AG20443 (cell line): ENCODE results near the gene TPRKB.
"Not testable (repeated sequence)": the region's sequence is repeated elsewhere in the genome, so short reads cannot be mapped to it uniquely, and the experiment has no call there.

Experiments used
- DNase-seq: peaks from one replicate; pipeline ENCODE4 v3.0.0; 2012; ENCODE audit warnings: low spot score, mixed read lengths

TPRKB gene

DNA sequence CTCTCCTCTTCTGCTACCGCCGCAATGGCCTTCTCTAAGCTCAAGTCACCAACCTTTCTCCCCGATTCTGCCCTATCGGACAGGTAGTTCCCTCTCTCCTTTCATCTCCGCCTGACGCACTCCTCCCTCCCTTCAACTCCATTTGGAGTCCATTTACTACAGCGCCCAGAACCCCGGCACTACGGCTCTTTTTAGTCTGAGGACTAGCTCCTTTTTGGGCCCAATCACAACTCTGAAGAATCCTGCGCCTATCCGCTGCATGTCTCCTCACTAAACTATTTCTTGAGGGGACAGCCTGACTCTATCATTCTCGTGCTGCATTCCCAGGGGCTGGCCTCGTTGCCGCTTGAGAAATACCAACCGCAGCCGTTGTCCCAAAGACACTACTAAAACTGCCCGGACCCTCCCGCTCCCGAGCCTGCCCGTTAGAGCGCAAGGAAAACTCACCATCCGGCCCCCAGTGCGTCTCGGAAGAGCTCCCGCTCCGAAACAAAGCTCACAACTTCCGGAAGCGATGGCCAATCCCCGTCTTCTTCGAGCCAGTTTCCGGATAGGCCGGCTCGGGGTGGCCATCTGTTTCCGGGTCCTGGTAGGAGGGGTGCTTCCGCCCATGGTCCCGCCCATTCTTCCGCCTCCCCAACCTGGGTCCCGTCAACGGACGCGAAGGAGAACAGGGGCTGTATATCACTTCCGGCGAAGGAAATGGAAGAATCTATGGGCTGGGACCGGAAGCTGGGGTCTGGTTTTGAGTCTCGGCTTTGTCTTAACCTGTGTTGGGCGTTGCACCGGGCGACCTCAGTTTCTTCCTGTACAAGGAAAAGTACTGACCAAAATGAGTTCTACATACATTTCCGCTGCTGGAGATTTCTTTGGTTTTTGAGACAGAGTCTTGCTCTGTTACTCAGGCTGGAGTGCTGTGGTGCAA lies at the start of gene TPRKB:
TPRKB (minus strand) TSS at position 491 of the 925 bp plus-strand sequence. CDS start 2,776 bp downstream, outside the sequence.
- peak; percentile 99 for DNase-seq

DNA sequence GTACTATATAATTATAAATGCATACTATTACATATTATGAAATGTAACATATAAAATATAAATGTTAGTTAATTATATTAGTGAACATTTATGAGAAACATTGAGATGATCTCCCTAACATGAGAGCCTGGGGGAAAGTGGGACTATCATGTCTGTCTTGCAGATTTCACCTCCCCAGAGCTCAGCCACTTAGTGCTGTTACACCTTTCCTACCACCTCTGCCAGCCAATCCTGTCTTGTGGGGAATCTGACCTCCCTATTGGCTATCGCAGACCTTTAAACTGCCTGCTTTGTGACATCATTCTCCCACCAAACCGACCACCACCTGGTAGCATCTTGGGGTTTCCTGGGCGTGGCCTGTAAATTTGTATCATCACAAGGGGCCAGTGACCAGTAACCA lies 46.7 kb upstream of the TPRKB start, which contains the start of gene C2orf78:
C2orf78 (plus strand) TSS at position 301 of the 400 bp plus-strand sequence. CDS start 127 bp downstream, outside the sequence.
- not testable (repeated sequence) for DNase-seq

DNA sequence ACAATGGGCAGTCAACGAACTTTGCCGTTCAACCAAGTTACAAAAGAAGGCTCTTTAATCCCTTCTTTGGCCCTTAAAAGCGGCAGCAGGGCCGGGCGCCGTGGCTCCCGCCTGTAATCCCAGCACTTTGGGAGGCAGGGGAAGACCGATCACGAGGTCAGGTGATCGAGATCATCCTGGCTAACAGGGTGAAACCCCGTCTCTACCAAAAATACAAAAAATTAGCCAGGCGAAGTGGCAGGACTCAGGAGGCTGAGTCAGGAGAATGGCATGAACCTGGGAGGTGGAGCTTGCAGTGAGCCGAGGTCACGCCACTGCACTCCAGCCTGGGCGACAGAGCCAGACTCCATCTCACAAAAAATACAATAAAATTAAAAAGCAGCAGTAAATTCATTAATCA lies 46.3 kb upstream of the TPRKB start:
- DNase-seq: not testable (repeated sequence)

DNA sequence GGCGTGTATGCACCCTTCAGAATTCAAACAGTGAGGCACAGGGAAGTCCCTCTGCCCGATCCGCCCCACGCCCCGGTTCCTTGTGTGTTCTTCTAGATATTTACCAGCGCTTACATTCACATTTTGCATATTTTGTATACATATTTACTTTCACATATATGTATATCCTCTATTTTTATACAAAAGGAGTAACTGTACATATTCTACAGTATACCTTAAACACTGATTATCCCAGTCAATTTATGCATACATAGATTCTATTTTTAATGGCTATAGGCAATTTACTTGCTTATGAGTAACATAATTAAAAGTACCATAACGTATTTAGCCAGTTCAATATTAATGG lies 43.1 kb upstream of the TPRKB start:
- DNase-seq: no peak

DNA sequence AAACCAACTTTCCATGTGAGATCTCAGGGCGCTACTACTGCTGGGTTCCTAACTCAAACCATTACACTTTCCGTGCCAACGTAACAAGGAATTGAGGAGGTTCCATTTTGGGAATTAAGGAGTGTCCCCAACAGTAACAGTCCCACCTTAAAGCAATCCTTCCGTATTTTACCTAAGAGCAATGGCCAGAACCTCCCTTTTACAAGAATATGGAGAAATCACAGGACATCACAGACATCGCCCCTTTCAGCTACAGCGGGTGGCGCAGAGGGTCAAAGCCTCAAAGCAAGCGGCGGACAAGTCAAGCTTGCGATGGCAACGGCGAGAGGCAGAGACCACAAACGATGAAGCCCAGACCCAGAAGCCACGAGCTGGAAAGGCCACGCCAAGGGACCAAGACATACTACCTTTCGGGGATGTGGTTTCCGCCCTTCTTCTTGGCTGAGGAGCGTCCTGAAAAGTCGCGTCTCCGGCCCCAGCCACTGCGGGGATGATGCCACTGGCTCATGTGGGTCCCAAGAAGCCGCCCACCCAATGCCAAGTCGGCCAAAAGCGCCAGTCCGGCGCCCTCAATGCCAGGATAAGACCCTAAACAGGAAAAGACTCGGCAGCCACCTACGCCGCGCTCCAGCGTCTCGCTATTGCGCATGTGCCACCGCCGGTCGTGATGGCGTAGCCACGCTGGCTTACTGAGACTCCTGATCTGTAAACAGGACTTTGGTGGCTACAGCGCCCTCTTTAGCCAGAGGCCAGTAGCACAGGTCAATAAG lies 42.5 kb upstream of the TPRKB start, which contains the start of gene DUSP11:
DUSP11 (minus strand) TSS at position 637 of the 770 bp plus-strand sequence; CDS start at position 508, 129 bp downstream.
- DNase-seq: peak; percentile 98

DNA sequence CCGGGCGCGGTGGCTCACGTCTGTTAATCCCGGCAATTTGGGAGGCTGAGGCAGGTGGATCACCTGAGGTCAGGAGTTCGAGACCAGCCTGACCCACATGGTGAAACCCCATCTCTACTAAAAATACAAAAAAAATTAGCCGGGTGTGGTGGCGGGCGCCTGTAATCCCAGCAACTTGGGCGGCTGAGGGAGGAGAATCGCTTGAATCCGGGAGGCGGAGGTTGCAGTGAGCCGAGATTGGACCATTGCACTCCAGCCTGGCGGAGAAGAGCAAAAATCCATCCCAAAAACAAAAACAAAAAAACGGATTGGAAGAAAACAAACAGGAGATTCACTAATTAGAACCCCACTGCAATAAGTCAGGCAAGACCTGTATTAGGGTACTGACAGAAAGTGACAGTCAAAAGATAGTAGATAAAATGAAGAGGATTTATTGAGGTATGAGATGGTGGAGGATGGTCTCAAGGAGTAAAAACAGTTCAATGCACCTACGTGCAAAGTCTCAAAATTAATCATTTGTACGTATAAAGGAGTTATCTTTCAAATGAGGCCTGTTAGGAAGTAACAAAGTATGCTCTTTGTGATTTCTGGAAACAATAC lies 41.8 kb upstream of the TPRKB start:
- not testable (repeated sequence) for DNase-seq

DNA sequence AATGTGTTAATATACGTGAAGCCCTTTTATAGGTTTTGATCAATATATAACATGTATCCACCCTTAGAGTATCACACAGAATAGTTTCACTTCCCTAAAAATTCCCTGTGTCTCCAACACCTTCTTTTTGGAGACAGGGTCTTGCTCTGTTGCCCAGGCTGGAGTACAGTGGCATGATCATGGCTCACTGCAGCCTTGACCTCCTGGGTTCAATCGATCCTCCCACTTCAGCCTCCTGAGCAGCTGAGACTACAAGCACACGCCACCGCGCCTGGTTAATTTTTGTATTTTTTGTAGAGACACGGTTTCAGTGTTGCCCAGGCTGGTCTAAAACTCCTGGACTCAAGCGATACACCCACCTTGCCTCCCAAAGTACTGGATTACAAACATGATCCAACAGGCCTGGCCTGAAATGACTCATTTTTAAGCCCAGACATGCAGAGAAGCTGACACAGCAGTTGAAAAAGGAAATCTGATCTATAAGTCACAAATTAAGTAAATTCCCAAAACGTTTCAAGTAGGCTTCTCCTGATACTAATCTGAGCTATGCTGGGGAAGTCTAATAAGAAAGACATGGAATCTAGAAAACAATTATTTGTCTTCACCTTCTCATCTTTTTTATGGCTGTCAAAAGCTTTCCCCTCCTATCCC lies 39.8 kb upstream of the TPRKB start:
- DNase-seq: no peak

DNA sequence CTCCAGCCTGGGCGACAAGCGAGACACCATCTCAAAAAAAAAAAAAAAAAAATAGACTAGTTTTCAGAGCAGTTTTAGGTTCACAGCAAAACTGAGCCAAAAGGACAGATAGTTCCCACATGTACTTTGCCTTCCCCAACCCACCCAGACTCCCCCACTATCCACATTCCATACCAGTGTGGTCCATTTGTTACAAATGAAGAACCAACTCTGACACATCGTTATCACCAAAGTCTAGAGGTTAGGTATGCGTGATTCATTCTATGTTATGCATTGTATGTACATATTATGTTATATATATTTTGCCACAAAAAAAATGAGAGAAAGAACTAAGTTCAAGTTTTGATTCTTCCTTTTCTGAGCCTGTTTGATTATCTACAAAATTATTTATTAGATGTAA lies 39.2 kb upstream of the TPRKB start:
- no peak for DNase-seq

DNA sequence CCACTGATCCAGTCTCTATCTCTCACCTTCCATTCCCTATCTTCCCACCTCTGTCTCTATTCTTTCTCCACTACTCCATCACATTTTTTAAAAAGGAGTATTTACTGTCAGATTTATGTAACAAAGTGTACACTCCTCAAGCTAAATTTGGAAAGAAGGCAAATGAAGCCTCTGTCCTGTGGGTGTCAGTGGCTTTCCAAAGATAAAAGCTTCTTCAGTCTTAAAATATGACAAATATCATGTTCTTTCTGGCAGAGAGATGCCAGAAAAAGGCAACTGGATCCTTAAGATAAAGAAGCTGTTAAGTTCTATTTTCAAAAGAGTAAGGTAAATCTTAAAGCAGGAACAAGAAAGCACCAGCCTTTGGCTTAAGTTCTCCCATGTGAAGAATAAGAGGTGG lies 35.7 kb upstream of the TPRKB start:
- no peak for DNase-seq

DNA sequence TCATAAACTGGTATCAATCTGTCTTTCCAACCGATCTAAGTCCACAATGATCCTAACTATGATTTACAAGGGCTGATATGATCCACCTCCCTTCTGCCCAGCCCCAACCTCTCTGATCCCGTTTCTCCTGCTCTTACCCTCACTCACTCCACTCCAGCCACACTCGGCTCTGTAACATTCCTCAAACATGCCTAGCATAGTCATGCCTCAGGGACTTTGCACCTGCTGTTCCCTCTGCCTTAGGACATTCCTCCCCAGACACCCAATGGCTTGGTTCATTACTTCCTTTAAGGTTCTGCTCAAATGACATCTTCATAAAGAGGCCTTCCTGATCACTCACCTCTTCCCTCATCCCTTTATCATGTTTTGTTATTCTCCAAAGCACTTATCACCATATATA lies 33.6 kb upstream of the TPRKB start:
- DNase-seq: no peak

DNA sequence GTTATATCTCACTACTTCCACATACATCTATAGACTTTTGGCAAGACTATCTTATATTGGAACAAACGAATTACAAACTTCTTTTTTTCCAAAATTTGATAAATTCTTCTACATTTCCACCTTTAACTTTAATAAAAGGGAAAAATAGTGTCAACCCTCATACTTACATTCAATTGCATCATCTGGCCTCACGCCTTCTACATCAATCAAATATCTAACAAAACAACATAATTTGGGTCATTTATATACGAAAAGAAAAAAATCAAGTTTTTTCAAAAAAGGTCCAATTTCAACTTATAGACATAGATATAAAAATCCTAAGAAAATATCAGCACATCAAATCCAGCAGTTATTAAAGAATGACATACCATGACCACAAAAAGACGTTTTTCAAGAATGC lies 29.8 kb upstream of the TPRKB start:
- no peak for DNase-seq

DNA sequence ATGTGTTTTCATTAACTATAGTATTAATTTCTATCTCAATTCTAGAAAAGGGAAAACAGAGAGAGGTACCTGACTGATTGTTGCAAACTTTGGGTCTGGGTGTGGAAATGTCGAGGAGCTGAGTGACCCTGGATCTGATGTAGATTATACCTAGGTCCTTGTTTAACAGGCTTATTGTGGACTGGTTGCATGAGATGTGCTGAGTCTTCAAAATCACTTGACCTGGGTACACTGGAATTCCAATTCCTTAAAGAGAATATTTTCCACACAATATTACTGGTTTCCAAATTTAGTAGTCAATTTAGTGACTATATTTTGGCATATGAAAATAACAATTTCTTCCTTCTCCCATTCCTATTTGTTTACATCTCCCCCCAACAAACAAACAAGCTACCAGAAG lies 29.2 kb upstream of the TPRKB start:
- no peak for DNase-seq

DNA sequence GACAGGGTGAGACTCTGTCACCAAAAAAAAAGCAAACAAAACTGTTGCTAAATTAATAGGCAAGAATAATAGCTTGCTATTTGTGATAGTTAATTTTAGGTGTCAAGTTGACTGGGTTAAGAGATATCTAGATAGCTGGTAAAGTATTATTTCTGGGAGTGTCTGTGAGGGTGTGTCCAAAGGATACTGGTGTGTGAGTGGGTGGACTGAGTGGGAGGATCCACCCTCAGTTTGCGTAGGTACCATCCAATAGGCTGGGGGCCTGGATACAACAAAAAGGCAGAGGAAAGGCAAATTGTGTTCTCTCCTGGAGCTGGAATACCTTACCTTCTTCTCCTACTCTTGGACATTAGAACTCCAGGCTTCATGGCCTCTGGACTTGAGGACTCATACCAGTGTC lies 27.8 kb upstream of the TPRKB start:
- DNase-seq: no peak

DNA sequence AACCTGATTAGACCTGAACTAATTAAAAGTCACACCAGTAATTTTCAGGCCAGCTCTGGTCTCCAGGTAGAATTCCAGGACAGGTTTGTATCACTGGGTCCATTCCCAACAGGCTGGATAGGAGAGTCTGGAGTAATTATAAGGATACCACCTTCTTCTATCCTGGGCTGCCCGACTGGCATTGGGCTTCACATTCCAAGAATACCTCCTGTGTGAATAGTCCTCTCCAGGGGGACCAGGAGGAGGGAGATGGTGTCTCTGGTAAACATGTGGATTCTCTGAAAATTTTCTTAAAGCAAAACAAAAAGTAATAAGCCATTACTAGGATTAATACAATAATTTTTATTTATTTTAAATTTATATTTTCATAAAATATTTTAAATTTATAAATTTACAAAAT lies 25.4 kb upstream of the TPRKB start:
- DNase-seq: peak; percentile 18

DNA sequence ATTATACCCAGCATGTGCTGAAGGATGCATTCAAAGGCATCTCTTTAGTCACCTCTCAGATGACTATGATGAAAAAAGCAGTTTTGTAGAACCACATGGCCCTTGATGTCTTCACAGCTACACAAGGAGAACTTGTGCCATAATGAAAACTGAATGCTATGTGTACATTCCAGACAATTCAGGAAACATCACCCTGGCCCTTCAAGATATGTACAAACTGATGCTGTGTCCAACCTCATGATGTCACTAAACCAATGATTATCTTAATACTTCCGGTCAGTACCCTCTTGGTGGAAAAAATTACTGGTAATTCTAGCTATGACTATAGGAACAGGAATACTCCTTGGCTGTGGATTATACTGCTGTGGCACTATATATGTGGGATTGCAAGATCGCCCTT lies 22.8 kb upstream of the TPRKB start:
- no peak for DNase-seq

DNA sequence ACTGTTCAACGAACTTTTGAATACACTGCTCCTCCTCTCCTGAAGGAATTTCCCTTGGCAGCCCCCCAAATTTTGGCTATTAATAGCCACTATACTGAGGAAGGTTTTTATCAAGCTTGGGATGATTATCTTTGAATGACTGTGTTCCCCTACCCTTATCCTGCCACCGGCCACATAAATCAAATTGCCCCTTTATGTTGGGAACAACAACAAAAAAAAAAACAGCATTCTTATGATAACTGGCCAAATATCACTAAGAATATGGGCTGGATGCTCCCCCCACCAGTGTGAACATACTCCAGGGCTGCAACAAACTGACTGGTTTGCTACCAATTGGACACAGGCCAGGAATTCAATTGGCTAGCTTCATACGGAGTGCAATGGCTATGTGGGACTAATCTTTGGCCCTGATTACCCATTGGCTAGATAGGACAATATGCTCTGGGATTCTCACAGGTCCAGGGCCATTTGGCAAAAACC lies 22.2 kb upstream of the TPRKB start:
- peak; percentile 27 for DNase-seq

DNA sequence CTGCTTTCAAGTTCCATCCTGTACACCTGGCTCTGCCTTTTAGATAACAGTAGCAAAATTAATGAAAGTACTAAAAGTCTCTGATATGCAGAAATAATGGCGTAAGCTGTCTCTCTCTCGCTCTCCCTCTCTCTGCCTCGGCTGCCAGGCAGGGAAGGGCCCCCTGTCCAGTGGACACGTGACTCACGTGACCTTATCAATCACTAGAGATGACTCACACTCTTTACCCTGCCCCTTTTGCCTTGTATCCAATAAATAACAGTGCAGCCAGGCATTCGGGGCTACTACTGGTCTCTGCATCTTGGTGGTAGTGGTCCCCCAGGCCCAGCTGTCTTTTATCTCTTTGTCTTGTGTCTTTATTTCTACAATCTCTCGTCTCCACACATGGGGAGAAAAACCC lies 17.2 kb upstream of the TPRKB start:
- DNase-seq: not testable (repeated sequence)

DNA sequence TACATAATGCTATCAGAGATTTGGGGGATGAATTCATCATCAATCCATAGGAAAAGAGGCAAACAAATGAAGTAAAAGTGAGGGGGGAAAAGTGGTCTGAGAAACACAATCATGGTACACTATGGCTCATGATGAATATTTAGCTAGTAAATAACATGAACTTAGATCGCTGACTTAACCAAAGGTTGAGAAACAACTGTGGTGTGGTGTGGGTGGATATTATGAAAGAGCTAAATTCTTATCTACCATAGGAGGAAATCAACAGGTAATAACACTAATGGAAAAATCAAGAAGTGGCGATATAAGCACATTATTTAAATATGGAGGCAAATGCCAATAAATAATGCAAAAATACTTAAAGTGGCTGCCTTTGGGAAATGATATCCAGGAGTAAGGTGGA lies 12.2 kb upstream of the TPRKB start:
- no peak for DNase-seq

DNA sequence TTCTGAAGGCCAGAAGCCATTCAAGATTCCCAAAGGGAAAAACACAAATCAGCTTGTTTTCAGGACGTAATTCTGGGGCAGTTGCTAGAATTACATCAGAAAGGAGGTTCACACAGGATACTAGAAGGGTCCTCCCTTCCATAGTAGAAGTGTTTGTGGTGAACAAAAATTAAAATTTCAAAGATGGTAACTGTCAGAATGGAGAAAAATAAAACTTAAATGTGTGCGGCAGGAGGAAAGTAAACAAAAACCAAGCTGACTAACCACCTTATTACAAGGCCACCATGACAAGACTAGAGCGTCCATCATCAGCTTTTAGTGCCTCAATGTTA lies 9.7 kb upstream of the TPRKB start:
- no peak for DNase-seq

DNA sequence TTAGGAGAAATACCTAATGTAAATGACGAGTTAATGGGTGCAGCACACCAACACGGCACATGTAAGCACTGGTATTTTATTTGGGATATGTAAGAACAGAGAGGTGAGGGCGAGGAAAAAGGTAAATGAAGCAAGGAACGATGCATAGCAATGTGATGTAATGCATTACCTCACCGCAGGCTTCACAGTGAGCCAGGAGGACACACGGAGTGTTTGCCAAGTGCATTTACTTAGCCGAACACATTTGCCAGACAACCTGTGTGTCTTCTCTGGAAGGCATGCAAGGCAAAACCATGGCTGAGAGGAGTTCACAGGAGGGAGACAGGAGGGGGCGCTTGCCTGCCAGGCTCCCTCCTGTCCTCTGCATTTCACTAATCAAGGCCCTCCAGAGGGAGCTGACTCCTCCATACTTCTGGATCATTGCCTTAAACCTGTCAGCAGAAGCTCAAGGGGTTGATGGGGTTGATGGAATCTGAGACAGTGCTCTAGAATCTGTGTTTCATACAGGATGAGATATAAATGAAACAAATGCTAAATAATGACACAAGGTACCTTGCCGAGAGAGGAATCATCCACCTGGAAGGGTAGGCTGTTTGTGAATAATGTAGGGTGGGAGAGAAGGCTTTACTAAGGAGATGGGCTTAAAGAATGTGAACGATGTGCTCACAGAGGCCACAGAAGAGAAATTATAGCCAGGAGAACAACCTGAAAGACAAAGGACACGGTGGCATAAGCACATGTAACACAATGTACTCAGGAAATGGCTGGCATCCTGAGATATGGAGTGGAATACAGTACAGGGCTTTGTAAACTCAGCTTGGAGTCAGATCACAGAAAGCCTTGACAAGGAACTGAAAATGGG lies 9.1 kb upstream of the TPRKB start:
- DNase-seq: no peak

DNA sequence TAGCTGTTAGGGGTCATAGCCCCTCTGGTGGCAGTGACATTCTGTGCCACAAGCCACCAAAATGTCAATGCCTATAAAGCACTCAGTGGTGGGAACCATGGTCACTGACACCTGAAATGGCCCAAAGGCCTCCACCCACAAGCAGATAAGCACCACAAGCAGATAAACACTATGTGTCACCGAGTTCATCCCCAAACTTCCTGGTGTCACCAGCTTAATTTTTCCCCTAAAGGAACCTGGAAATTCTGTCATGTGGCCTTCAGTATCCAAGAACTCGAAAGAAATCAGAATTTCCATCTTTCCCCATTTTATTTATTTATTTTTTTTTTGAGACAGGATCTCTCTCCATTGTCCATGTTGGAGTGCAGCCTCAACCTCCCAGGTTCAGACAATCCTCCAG lies 3.6 kb upstream of the TPRKB start:
- no peak for DNase-seq
